Articular chondrocyte of knee joint (primary cell): ENCODE results near the gene KISS1. TPM values are rescaled to one million over a fixed set of nuclear protein-coding genes. Genes with fewer than 3 reads are reported as not detected.

Experiments used
- total RNA-seq: library from RNA; depleted of rRNA; stranded (reverse); fragments of >200 nt; gene quantifications from 2 replicates; pipeline ENCODE4 v1.2.3, GENCODE V29; 2012

The KISS1 gene, protein sequence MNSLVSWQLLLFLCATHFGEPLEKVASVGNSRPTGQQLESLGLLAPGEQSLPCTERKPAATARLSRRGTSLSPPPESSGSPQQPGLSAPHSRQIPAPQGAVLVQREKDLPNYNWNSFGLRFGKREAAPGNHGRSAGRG
- not detected in 2 replicates for total RNA-seq

DNA sequence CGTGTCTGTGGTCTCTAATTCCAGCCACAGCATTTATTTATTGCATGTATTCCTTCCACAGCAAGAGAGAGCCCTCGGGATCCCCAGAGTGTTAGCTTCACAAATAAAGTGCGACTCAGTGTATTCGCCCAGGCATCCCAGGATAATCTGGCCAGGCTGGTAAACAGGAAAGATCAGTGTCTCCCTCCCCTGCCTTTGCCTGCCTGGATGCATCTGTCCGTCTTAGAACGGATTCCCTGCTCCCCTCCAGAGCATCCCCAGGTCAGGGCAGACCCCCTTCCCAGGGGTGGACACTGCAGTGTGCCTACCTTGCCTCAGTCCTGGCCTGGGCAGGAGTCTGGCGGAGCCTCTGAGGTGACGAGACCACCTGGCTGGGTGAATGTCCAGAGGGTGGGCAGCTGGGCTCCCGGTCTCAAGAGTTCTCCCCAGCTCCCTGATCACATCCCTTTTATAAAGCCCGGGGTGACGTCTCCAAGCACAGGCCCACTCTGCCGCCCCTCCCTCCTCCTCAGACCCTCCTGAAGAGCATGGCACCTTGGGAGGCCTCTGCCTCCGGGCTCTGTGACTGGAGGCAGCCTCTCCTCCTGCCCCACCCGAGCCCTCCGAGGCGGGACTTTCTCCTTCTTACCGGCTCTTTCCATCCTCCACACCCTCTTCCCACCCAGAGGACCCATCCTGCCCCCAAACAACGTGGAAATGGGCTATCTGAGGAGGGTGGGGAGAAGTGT is at the start of gene KISS1:
Gene KISS1, minus strand, starts transcription at position 424 of the 728 bp plus-strand sequence. CDS start 3,615 bp downstream, outside the sequence.

DNA sequence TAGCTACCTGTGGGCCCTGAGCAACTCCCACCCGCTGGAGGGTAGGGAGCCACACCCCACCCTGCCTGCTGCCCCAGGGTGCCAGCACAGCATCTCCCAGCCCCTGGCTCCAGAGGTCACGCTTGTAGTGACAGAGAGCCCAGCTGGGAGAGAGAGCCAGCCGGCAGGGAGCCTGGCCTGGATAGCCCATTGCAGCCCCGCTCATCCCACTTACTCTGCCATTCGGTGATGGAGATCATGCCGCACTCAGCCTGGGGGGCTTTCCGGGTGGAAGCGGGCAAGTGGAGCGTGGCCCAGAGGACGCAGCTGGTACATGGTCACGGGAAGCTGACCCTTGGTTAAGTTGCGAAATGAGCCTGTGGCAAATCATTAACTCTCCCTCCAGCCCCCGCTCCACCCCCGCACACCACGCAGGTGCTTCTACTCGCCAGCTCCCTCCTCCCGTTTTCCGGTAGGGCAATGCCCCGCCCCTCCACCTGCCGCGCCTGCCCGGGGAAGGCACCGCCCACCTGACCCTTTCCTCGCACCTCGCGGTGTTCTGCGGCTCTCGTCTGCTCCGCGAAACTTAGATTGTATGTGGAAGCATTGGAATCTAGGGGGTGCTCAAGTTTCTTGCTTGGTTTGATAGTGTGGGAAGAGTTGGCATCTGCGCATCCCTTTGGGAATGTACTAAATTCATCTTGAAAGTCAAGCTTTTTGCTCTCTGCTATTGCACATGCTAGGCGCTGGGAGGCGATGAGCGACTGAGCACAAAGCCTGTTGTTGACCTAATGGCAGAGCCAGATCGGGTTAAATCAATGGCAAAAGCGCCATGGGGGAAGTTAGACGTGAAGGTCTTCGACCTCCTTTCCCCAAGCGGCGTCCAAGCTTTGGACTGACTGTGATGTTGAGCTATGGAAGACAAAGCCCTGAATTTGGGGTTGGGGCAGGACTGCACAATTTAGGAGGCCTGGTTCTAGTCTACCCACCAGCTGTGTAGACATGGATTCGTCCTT is 17.7 kb upstream of the KISS1 start, which contains the start of gene GOLT1A:
Gene GOLT1A, minus strand, starts transcription at position 321 of the 995 bp plus-strand sequence. Its CDS starts 82 bp downstream, at position 239.

DNA sequence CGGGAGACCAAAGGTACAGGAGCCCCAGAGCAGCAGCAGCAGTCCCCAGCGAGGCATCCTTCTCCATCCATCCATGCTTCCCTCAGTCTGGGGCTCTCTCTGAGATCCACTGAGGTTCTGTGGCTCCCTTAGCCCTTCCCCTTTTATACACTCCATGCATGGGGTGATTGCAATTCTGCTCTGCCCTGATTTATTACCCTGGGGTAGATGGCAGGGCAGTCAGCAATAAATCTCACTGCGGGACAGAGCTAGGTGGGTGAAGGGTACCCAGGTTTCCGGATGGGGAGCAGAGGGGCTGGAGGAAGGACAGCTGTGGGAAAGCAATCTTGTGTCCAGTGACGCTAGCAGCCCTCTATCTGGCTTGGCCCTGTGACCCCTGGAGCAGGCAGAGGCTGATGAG is 30.1 kb downstream of the KISS1 start, which contains the start of gene REN:
Gene REN, minus strand, starts transcription at position 119 of the 400 bp plus-strand sequence. Its CDS starts 44 bp downstream, at position 75.

DNA sequence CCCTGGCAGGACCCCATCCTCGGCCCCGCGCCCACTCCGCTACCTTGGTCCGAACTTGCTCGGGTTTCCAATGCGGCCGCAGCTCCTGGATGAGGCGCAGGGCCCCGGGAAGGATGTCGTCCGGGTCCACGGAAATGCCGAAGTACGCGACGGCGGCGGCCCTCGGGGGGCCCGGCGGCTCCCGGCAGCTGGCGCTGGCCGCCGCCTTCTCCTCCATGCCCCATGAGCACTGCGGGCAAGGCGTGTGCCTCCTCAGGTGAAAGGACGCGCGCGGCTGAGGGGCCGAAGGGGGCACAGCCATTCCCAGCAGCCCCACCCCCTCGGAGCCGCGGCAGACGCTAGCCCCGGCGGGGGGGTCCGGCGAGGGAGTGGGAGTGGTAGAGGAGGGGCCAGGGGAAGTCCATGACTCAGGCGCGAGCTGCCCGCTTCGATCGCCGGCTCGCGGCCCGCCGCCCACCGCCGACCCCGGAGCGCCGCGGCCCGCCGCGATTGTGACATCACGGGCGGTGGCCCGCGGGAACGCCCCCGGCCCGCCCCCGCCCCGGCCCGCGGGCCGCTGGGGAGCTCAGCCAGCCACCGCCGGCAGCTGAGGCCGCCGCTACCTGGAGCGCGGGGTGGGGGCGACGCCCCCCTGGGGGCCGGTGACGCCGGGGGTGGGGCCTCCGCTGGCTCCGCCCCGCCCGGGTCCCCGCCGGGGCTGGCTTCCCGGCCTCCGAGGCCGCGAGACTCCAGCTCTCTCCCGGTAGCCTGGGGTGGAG is 44.6 kb downstream of the KISS1 start, which contains the start of gene ETNK2:
Gene ETNK2, minus strand, starts transcription at position 493 of the 758 bp plus-strand sequence. Its CDS starts 192 bp downstream, at position 301.

Other genes with a start within 250 kb of the KISS1 start
- gene SOX13, start 123.4 kb downstream of the KISS1 start, total RNA-seq, result 1.5 and 1.8 TPM in 2 replicates
- gene ETNK2, start 44.4 kb downstream of the KISS1 start, total RNA-seq, result 1.4 and 2.1 TPM in 2 replicates
- gene REN, start 30.2 kb downstream of the KISS1 start, total RNA-seq, result not detected in 2 replicates
- not detected in 2 replicates for gene GOLT1A, start 17.5 kb upstream of the KISS1 start, total RNA-seq
- gene PLEKHA6, start 163.4 kb upstream of the KISS1 start, total RNA-seq, result 0.39 and 1.6 TPM in 2 replicates
- 22.5 and 26.6 TPM in 2 replicates for gene PPP1R15B, start 215.3 kb upstream of the KISS1 start, total RNA-seq